ENCODE measurements around the gene EID1.

The EID1 gene

DNA sequence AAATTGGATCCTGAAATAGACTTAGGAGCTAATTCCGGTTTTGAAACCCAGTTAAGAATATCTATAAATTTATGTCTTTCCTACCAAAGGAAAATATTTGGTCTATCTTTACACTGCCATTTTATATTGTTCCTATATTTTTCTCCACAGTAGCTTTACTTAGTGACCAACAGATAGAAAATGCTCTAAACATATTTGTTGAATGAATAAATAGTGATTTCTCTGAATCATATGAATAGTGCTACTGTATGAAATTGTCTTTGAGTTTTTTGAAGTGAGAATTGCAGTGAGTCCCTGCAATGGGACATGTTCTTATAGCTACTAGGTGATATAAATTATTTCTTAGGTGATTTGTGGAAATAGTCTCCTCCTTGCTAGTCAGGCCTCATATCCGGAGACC lies 18.5 kb upstream of the EID1 start:
- ChIA-PET POLR2A (no interaction called here), CTCF (interaction anchor here (0.7 to 2.3 kb wide), 7 partner anchors 11 to 1514 kb away, joined by 3 to 11 read pairs (median 4); no protein-coding TSS in a partner anchor)
- peaks cover 4% of the 10 kb centered on the region; the same call in 1 of the 2 replicates for H3K4me1 ChIP-seq (ENCODE audit: control insufficient read depth, insufficient read depth, low read length)
- H3K4me3 ChIP-seq (ENCODE audit: low read depth, low read length) = no peak overlapping the region
- H3K9me3 ChIP-seq (ENCODE audit: control insufficient read depth, insufficient read depth, low read depth, low read length) = no peaks in the 10 kb centered on the region
- TF ChIP-seq, protein P1, sequence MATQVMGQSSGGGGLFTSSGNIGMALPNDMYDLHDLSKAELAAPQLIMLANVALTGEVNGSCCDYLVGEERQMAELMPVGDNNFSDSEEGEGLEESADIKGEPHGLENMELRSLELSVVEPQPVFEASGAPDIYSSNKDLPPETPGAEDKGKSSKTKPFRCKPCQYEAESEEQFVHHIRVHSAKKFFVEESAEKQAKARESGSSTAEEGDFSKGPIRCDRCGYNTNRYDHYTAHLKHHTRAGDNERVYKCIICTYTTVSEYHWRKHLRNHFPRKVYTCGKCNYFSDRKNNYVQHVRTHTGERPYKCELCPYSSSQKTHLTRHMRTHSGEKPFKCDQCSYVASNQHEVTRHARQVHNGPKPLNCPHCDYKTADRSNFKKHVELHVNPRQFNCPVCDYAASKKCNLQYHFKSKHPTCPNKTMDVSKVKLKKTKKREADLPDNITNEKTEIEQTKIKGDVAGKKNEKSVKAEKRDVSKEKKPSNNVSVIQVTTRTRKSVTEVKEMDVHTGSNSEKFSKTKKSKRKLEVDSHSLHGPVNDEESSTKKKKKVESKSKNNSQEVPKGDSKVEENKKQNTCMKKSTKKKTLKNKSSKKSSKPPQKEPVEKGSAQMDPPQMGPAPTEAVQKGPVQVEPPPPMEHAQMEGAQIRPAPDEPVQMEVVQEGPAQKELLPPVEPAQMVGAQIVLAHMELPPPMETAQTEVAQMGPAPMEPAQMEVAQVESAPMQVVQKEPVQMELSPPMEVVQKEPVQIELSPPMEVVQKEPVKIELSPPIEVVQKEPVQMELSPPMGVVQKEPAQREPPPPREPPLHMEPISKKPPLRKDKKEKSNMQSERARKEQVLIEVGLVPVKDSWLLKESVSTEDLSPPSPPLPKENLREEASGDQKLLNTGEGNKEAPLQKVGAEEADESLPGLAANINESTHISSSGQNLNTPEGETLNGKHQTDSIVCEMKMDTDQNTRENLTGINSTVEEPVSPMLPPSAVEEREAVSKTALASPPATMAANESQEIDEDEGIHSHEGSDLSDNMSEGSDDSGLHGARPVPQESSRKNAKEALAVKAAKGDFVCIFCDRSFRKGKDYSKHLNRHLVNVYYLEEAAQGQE (tag by site-specific recombination; IDR thresholded peaks at IDR 0.05) = no peak
- TF ChIP-seq, protein P2, sequence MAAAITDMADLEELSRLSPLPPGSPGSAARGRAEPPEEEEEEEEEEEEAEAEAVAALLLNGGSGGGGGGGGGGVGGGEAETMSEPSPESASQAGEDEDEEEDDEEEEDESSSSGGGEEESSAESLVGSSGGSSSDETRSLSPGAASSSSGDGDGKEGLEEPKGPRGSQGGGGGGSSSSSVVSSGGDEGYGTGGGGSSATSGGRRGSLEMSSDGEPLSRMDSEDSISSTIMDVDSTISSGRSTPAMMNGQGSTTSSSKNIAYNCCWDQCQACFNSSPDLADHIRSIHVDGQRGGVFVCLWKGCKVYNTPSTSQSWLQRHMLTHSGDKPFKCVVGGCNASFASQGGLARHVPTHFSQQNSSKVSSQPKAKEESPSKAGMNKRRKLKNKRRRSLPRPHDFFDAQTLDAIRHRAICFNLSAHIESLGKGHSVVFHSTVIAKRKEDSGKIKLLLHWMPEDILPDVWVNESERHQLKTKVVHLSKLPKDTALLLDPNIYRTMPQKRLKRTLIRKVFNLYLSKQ (tag by site-specific recombination; IDR thresholded peaks at IDR 0.05; ENCODE audit: borderline replicate concordance) = no peak
- TF ChIP-seq, protein P3, sequence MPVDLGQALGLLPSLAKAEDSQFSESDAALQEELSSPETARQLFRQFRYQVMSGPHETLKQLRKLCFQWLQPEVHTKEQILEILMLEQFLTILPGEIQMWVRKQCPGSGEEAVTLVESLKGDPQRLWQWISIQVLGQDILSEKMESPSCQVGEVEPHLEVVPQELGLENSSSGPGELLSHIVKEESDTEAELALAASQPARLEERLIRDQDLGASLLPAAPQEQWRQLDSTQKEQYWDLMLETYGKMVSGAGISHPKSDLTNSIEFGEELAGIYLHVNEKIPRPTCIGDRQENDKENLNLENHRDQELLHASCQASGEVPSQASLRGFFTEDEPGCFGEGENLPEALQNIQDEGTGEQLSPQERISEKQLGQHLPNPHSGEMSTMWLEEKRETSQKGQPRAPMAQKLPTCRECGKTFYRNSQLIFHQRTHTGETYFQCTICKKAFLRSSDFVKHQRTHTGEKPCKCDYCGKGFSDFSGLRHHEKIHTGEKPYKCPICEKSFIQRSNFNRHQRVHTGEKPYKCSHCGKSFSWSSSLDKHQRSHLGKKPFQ (tag by site-specific recombination; IDR thresholded peaks at IDR 0.05) = no peak
- TF ChIP-seq MEIS1 (CRISPR knock-in tag; IDR thresholded peaks at IDR 0.05; ENCODE audit: borderline replicate concordance) (no peak), IKZF3 (tag by site-specific recombination; IDR thresholded peaks at IDR 0.05) (no peak), ZNF366 (tag by site-specific recombination; conservative IDR thresholded peaks at IDR 0.05) (no peak), ZSCAN30 (tag by site-specific recombination; IDR thresholded peaks at IDR 0.05) (no peak), ZNF707 (tag by site-specific recombination; IDR thresholded peaks at IDR 0.05) (no peak), ZNF184 (tag by site-specific recombination; IDR thresholded peaks at IDR 0.05) (no peak), ZNF433 (tag by site-specific recombination; IDR thresholded peaks at IDR 0.05; ENCODE audit: low read depth) (no peak), ZSCAN23 (tag by site-specific recombination; IDR thresholded peaks at IDR 0.05) (no peak)
- TF ChIP-seq, protein P4, sequence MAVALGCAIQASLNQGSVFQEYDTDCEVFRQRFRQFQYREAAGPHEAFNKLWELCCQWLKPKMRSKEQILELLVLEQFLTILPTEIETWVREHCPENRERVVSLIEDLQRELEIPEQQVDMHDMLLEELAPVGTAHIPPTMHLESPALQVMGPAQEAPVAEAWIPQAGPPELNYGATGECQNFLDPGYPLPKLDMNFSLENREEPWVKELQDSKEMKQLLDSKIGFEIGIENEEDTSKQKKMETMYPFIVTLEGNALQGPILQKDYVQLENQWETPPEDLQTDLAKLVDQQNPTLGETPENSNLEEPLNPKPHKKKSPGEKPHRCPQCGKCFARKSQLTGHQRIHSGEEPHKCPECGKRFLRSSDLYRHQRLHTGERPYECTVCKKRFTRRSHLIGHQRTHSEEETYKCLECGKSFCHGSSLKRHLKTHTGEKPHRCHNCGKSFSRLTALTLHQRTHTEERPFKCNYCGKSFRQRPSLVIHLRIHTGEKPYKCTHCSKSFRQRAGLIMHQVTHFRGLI (tag by site-specific recombination; IDR thresholded peaks at IDR 0.05) = no peak
- TF ChIP-seq, protein P5, sequence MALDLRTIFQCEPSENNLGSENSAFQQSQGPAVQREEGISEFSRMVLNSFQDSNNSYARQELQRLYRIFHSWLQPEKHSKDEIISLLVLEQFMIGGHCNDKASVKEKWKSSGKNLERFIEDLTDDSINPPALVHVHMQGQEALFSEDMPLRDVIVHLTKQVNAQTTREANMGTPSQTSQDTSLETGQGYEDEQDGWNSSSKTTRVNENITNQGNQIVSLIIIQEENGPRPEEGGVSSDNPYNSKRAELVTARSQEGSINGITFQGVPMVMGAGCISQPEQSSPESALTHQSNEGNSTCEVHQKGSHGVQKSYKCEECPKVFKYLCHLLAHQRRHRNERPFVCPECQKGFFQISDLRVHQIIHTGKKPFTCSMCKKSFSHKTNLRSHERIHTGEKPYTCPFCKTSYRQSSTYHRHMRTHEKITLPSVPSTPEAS (tag by site-specific recombination; IDR thresholded peaks at IDR 0.05) = no peak
- H3K27ac ChIP-seq (ENCODE audit: extremely low read depth, low read depth, low read length) = no peak overlapping the region
- H3K36me3 ChIP-seq (ENCODE audit: control insufficient read depth in 2 of 2, insufficient read depth in 1 of 2, low read length in 2 of 2) = no peaks in the 10 kb centered on the region

DNA sequence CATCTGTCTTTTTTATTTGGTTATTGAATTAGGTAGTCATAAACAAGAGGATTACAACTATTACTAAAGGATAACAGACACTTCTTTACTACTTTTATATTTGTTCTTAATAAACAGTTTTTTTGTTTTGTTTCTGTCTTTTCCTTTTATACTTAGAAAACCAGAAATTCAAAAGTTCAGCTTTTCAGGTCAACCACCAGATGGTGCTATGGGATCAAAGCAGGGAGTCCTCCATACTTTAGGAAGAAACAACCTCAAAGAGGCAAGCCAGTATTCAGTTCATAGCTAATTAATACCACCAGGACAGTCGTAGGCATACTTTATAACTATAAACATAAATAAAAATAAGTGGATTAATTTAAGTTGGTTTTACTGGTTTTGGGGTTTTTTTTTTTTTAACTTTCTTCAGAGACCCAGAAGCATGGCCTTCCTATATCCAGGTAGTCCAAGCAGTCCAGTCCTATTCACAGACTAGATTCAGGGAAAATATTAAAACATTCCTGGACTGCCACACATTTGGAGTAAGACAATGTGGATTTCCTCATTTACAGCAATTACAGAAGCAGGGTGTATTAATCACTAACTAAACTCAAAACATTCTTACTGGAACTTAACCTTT lies 16.0 kb upstream of the EID1 start:
- no peaks in the 10 kb centered on the region for H3K9me3 ChIP-seq (ENCODE audit: control insufficient read depth, insufficient read depth, low read depth, low read length)
- ChIA-PET POLR2A (interaction anchor here (0.6 kb wide), 1 partner anchor 114 kb away, joined by 3 read pairs; no protein-coding TSS in a partner anchor), CTCF (interaction anchor here (0.6 to 3.2 kb wide), 29 partner anchors 10 to 1283 kb away, joined by 3 to 19 read pairs (median 4); partner anchors contain the start of genes EID1, FGF7 and SHC4)
- peak; percentile 74 for TF ChIP-seq ZNF654 (tag by site-specific recombination; IDR thresholded peaks at IDR 0.05; ENCODE audit: low read depth)
- no peak for TF ChIP-seq ZNF37A (tag by site-specific recombination; IDR thresholded peaks at IDR 0.05)
- H3K4me1 ChIP-seq (ENCODE audit: control insufficient read depth, insufficient read depth, low read length) = peaks cover 7% of the 10 kb centered on the region; the same call in 1 of the 2 replicates
- no peaks in the 10 kb centered on the region for H3K36me3 ChIP-seq (ENCODE audit: control insufficient read depth in 2 of 2, insufficient read depth in 1 of 2, low read length in 2 of 2)
- no peak overlapping the region for H3K27ac ChIP-seq (ENCODE audit: extremely low read depth, low read depth, low read length)
- H3K4me3 ChIP-seq (ENCODE audit: low read depth, low read length) = no peak overlapping the region
